ENCODE data around the gene PIBF1.

PIBF1 gene

GRCh38 chr13:72986197-72986596, 204.3 kb downstream of the PIBF1 start:
- no peak for DNase-seq (ENCODE audit: low spot score)
- TF ChIP-seq, protein P1, sequence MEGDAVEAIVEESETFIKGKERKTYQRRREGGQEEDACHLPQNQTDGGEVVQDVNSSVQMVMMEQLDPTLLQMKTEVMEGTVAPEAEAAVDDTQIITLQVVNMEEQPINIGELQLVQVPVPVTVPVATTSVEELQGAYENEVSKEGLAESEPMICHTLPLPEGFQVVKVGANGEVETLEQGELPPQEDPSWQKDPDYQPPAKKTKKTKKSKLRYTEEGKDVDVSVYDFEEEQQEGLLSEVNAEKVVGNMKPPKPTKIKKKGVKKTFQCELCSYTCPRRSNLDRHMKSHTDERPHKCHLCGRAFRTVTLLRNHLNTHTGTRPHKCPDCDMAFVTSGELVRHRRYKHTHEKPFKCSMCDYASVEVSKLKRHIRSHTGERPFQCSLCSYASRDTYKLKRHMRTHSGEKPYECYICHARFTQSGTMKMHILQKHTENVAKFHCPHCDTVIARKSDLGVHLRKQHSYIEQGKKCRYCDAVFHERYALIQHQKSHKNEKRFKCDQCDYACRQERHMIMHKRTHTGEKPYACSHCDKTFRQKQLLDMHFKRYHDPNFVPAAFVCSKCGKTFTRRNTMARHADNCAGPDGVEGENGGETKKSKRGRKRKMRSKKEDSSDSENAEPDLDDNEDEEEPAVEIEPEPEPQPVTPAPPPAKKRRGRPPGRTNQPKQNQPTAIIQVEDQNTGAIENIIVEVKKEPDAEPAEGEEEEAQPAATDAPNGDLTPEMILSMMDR (IDR thresholded peaks at IDR 0.05; ENCODE audit: extremely low read depth, missing control alignments): no peak

GRCh38 chr13:72990953-72991352, 209.0 kb downstream of the PIBF1 start:
- TF ChIP-seq, protein P1 (IDR thresholded peaks at IDR 0.05; ENCODE audit: extremely low read depth, missing control alignments): no peak
- DNase-seq (ENCODE audit: low spot score): no peak

DNA sequence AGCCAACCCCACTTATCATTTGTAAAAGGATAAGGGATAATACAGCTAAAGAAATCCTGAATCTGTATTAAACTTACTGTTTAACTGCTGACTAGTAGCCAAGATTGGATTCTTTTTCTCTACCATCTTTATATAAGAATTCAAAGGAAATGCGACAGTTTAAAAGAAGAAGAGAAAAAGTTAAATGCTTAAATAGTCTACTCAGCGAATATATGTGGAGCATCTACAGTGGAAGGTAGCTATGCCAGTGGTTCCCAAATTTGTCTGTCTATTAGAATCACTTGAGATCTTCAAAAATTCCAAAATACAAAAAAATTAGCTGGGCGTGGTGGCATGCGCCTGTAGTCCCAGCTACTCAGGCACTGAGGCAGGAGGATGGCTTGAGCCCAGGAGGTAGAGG, 216.1 kb downstream of the PIBF1 start:
- no peak for DNase-seq (ENCODE audit: low spot score)
- TF ChIP-seq, protein P1 (IDR thresholded peaks at IDR 0.05; ENCODE audit: extremely low read depth, missing control alignments): no peak

DNA sequence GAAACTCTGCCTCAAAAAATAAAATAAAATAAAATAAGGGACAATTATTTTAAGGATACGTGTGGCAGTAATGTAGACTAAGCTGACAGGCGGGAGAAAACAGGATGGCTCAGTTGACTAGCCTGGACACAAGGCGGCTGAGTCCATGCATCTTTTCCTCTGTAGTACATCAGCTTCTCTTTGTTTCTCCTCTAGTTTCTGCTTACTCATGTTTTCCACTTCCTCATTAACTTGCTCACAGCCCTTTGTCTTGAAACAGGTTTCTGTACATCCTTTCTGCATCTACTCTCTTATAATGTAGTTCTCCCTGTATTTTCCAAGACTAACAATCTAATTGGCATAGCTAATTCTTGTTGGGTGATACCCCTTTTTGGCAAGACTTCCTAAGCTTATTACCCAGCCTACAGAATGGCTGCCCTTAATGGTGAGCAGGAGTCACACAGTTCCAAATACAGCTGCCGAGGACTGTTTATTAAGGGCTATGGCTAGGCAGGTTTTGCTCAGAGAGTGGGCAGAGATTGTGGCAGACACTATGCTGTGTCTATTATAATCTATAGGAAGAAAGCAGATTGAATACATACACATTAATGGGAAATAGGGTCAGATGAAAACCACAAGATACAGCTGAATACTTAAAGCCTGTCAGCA, 218.2 kb downstream of the PIBF1 start:
- peak; percentile 32 for DNase-seq (ENCODE audit: low spot score)
- TF ChIP-seq, protein P1 (IDR thresholded peaks at IDR 0.05; ENCODE audit: extremely low read depth, missing control alignments): no peak

- DNase-seq (ENCODE audit: low spot score): no peak
- TF ChIP-seq, protein P1 (IDR thresholded peaks at IDR 0.05; ENCODE audit: extremely low read depth, missing control alignments): no peak
Observed at GRCh38 chr13:73001971-73002370, 220.0 kb downstream of the PIBF1 start.

- TF ChIP-seq, protein P1 (IDR thresholded peaks at IDR 0.05; ENCODE audit: extremely low read depth, missing control alignments): no peak
- DNase-seq (ENCODE audit: low spot score): no peak
Observed at GRCh38 chr13:73011751-73012150, 229.8 kb downstream of the PIBF1 start.

DNA sequence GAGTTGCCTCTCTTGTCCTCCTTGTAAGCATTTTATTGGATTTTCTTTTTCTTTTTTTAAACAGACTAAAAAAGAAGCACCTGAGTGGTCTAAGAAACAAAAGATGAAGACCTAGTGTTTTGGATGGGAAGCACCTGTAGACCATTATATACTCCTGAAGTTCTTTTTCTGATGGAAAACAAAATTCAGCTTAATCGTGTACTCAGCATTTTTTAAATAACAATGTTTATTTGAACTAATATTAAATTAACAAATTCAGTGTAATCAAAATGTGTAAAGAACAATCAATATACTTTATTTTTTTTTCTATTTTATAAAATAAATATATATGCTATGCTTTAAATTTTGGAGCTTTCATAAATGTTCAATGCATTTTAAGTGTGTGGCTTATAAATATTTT, 233.9 kb downstream of the PIBF1 start:
- TF ChIP-seq, protein P1 (IDR thresholded peaks at IDR 0.05; ENCODE audit: extremely low read depth, missing control alignments): no peak
- DNase-seq (ENCODE audit: low spot score): no peak

Measured in GM20000 (cell line).